GM19455 (cell line): Measurements from ENCODE around the gene PGRMC2.
"Not testable (repeated sequence)": the region's sequence is repeated elsewhere in the genome, so short reads cannot be mapped to it uniquely, and the experiment has no call there.

ENCODE experiments used
- ATAC-seq: cut with Tn5 transposase; IDR thresholded peaks from one replicate; pipeline ENCODE4 v1.9.1; 2021; ENCODE audit not compliant: unreplicated experiment

The PGRMC2 gene

GRCh38 chr4:128271551-128271950, 16.1 kb downstream of the PGRMC2 start:
- ATAC-seq: no peak

GRCh38 chr4:128268970-128269369, 18.6 kb downstream of the PGRMC2 start:
- no peak for ATAC-seq

- ATAC-seq: no peak
These were observed 19.9 kb downstream of the PGRMC2 start for GRCh38 chr4:128267745-128268144.

- not testable (repeated sequence) for ATAC-seq
These were observed 20.4 kb downstream of the PGRMC2 start for GRCh38 chr4:128267171-128267570.

GRCh38 chr4:128265550-128265949, 22.1 kb downstream of the PGRMC2 start:
- ATAC-seq: not testable (repeated sequence)

GRCh38 chr4:128259889-128260288, 27.7 kb downstream of the PGRMC2 start:
- ATAC-seq: not testable (repeated sequence)

- ATAC-seq: not testable (repeated sequence)
These were observed 29.4 kb downstream of the PGRMC2 start for GRCh38 chr4:128258166-128258565.

- ATAC-seq: no peak
These were observed 31.1 kb downstream of the PGRMC2 start for GRCh38 chr4:128256539-128256938.

GRCh38 chr4:128255906-128256305, 31.7 kb downstream of the PGRMC2 start:
- no peak for ATAC-seq

GRCh38 chr4:128249787-128250668, 37.6 kb downstream of the PGRMC2 start:
- no peak for ATAC-seq

GRCh38 chr4:128247906-128248305, 39.7 kb downstream of the PGRMC2 start:
- no peak for ATAC-seq

- not testable (repeated sequence) for ATAC-seq
These were observed 42.2 kb downstream of the PGRMC2 start for GRCh38 chr4:128245391-128245790.

- no peak for ATAC-seq
These were observed 43.2 kb downstream of the PGRMC2 start for GRCh38 chr4:128244379-128244778.

GRCh38 chr4:128242601-128243000, 45.0 kb downstream of the PGRMC2 start:
- no peak for ATAC-seq

GRCh38 chr4:128241981-128242380, 45.6 kb downstream of the PGRMC2 start:
- ATAC-seq: no peak

GRCh38 chr4:128241425-128241913, 46.1 kb downstream of the PGRMC2 start:
- ATAC-seq: peak; percentile 47

- ATAC-seq: peak; percentile 51
These were observed 46.6 kb downstream of the PGRMC2 start for GRCh38 chr4:128241019-128241418.

GRCh38 chr4:128234836-128235235, 52.8 kb downstream of the PGRMC2 start:
- no peak for ATAC-seq

- no peak for ATAC-seq
These were observed 54.9 kb downstream of the PGRMC2 start for GRCh38 chr4:128232719-128233118.

GRCh38 chr4:128228845-128229795, 58.5 kb downstream of the PGRMC2 start:
- ATAC-seq: no peak

- ATAC-seq: no peak
These were observed 59.5 kb downstream of the PGRMC2 start for GRCh38 chr4:128227991-128228571.
